GM12872 (cell line): ENCODE data around the gene PRSS27.

Experiments used
- CTCF ChIP-seq: IDR thresholded peaks from 3 replicates; pipeline ENCODE4 v1.5.1; 2011; ENCODE audit warnings: low read depth, mild to moderate bottlenecking, low read length, moderate library complexity; ENCODE audit not compliant: insufficient read depth

Gene PRSS27

DNA sequence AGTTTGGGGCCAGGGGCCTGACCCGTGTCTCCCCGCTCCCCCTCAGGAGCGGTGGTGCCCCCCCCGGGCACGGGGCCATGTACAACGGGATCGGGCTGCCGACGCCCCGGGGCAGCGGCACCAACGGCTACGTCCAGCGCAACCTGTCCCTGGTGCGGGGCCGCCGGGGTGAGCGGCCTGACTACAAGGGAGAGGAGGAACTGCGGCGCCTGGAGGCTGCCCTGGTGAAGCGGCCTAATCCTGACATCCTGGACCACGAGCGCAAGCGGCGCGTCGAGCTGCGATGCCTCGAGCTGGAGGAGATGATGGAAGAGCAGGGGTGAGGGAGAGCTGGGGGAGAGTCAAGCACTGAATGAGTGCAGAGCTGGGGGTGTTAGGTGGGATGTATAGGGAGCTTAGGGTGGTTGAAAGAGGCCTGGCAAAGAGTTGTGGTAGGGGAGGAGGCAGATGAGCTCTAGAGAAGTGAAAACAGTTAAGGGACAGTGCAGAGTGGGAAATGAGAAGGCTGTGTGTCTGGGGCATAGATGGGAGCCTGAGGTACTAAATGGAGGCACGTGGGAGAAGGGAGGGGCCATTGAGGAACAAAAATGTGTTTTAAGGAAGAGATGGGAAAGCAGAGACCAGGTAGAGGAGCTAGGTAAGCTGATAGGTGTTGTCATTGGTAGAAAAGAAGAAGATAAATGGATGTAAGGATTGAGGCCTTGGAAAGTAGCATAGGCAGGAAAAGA lies 36.4 kb upstream of the PRSS27 start:
- no peak for TF ChIP-seq CTCF

DNA sequence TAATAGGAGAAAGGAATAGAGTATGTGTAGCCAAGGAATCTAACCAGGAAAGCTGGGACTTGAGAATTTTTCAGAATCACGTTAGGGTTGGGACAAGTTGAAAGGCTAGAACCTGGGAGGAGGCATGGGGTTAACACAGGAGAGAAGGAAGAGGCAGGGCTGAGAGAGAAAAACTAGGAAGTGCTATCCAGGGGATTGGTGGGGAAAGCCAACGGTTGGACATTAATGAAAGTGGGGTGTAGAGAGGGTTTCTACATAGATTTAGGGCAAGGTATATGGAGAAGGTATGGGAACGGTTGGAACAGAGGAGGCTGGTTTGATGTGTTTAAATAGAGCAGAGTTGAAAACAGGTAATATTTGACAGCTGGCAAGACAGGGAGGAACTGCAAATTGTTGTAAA lies 35.1 kb upstream of the PRSS27 start:
- no peak for TF ChIP-seq CTCF

DNA sequence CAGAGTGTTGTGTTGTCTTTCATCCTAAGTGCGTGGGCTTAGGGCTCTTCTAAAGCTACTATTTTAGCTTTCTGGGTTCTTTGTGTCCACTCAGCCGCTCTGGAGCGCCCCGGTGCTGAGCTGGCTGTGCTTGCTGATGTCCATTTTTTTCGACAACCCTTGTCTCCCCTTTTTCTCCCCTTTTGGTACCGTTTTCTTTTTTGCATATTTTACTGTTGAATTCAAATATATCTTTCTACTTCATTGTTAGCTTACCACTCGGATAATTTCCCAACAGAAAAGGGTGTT lies 33.7 kb upstream of the PRSS27 start:
- TF ChIP-seq CTCF: no peak

GRCh38 chr16:2752850-2753732 lies 33.1 kb upstream of the PRSS27 start:
- no peak for TF ChIP-seq CTCF

GRCh38 chr16:2752035-2752849 lies 32.2 kb upstream of the PRSS27 start, which contains the start of gene SRRM2:
SRRM2 (plus strand) TSS chr16:2752638; CDS start chr16:2756365, 3,727 bp downstream.
- TF ChIP-seq CTCF: no peak

DNA sequence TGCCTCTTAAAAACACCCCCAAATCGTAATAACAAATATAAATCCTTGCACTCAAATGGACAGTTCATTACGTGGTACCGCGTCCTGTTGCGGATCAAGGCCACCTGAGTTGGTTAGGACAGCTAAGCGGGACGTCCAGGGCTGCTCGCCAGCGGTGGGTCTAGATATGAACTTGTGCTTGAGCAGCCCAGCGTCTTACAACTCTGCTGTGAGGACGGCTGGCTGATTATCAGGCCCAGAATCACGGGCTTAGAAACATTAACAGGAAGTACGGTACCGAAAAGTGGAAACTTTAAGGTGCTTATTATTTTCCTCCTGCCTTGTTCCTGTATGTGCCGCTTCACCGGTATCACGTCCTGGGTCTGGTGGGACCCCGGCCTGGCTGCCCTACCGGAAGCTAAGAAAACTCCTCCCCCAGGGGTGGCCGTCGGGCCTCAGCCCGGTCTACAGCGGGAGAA lies 31.6 kb upstream of the PRSS27 start:
- no peak for TF ChIP-seq CTCF

DNA sequence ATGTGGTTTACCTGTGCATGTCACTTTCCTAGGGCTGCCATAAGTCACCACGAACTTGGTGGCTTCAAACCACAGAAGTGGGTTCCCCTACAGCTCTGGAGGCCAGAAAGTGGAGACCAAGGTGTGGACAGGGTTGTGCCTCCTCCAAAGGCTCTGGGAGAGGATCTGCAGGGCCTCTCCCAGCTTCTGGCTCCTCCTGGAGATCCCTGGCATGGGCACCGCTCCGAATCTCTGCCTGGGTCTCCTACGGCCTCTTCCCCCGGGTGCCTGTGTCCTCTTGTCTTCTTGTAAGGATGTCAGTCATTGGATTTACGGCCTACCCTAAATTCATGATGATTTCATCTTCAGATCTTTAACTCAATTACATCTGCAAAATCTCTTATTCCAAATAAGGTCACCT lies 29.9 kb upstream of the PRSS27 start:
- no peak for TF ChIP-seq CTCF
